K562 (cell line): ENCODE results near the gene FAM171A2.

Source experiments
- MAFG ChIP-seq: fragments of 450-650 bp; conservative IDR thresholded peaks from 2 replicates; pipeline ENCODE4 v1.6.1; 2016; ENCODE audit warnings: missing genetic modification characterization, missing compliant biosample characterization
- REST ChIP-seq, 2 experiments: fragments of 450-650 bp; formaldehyde crosslinking in 1 of 2; IDR thresholded peaks; 2 replicates each; pipeline versions ENCODE4 v1.4.0 to v1.6.1; 2014 to 2020; ENCODE audit warnings: mild to moderate bottlenecking in 2 of 2, borderline replicate concordance in 1 of 2, low read depth in 1 of 2
- SREBF2 ChIP-seq: sonication (generic); formaldehyde crosslinking; IDR thresholded peaks from 2 replicates; pipeline ENCODE4 v1.4.0; 2020; ENCODE audit warnings: mild to moderate bottlenecking, missing genetic modification reagents
- STAT6 ChIP-seq: sonication (generic); formaldehyde crosslinking; IDR thresholded peaks from 2 replicates; pipeline ENCODE4 v1.8.1; 2023; ENCODE audit warnings: mild to moderate bottlenecking, missing genetic modification reagents
- ZNF324 ChIP-seq: fragments of 250-450 bp; sonication (Bioruptor Pico); IDR thresholded peaks from 2 replicates; pipeline ENCODE4 v1.4.0; 2020; ENCODE audit warnings: mild to moderate bottlenecking

DNA sequence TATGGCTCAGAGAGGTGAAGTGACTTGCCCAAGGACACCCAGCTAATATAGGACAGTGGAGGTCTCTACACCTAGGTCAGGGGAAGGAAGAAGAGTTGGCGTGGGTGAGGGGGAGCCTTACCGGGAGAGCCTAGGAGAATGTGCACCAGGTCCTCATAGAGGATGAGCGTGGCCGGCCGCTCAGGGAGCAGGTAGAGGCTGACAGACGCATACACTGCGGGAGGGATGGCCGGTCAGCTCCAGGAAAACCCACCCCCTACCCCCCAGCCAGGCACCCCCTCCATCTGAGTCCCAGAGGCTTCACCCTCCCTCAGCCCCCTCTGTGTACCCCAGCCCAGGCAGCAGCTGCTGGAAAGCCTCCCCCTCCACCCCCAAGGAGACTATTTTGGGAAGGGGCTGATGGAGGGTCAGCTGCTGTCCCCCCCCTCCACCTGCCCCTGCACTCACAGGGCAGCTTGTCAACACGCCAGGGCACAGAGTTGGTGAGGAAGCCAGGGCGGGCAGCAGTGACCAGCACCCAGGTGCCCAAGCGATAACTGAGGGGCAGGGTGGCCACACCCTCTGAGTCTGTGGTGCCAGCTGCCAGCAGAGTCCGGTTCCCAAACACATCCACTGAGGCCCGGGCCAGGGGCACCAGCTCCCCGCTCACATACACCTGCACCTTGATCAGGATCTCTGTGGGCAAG is 4.1 kb downstream of the FAM171A2 start:
- TF ChIP-seq ZNF324 (CRISPR knock-in tag): no peak
- no peak for TF ChIP-seq STAT6 (CRISPR knock-in tag)
- TF ChIP-seq SREBF2 (CRISPR knock-in tag): no peak
- TF ChIP-seq MAFG (tag): no peak
- no peak for TF ChIP-seq REST (IDR thresholded peaks at IDR 0.05; ENCODE audit: borderline replicate concordance)
- TF ChIP-seq REST (CRISPR knock-in tag; IDR thresholded peaks at IDR 0.05; ENCODE audit: low read depth): no peak
